DOHH2 (cell line): ENCODE data around the gene PHB1.

ENCODE experiments used
- H3F3A ChIP-seq: fragments of 200-600 bp; sonication (generic), shearing (Covaris generic); 2 replicates; pipeline ENCODE4 v1.6.0; 2016; ENCODE audit warnings: antibody characterized with exemption, mild to moderate bottlenecking; ENCODE audit not compliant: control insufficient read depth, insufficient read depth
- H3K27ac ChIP-seq: fragments of 200-600 bp; sonication (generic); 2 replicates; pipeline ENCODE4 v1.5.1; 2014; ENCODE audit warnings: low read depth, mild to moderate bottlenecking, low read length, moderate library complexity
- H3K27me3 ChIP-seq: fragments of 200-600 bp; sonication (generic); 2 replicates; pipeline ENCODE4 v1.6.1; 2014; ENCODE audit warnings: mild to moderate bottlenecking, low read length, mixed read lengths; ENCODE audit not compliant: control insufficient read depth
- H3K36me3 ChIP-seq: fragments of 200-600 bp; sonication (generic); 2 replicates; pipeline ENCODE4 v1.6.1; 2014; ENCODE audit warnings: mild to moderate bottlenecking, low read length, moderate library complexity, mixed read lengths; ENCODE audit not compliant: control insufficient read depth
- H3K4me1 ChIP-seq: fragments of 200-600 bp; sonication (generic); 2 replicates; pipeline ENCODE4 v1.6.1; 2014; ENCODE audit warnings: mild to moderate bottlenecking, low read length, mixed read lengths; ENCODE audit not compliant: control insufficient read depth
- H3K4me2 ChIP-seq: fragments of 200-600 bp; sonication (generic); 2 replicates; pipeline ENCODE4 v1.6.0; 2014; ENCODE audit warnings: mild to moderate bottlenecking, low read length, moderate library complexity
- H3K4me3 ChIP-seq: fragments of 200-600 bp; sonication (generic); 2 replicates; pipeline ENCODE4 v1.5.1; 2014; ENCODE audit warnings: mild to moderate bottlenecking, low read length, mixed read lengths
- H3K79me2 ChIP-seq: fragments of 200-600 bp; sonication (generic); 2 replicates; pipeline ENCODE4 v1.6.1; 2014; ENCODE audit warnings: mild to moderate bottlenecking, low read length, mixed read lengths; ENCODE audit not compliant: control insufficient read depth
- H3K9me2 ChIP-seq: fragments of 200-600 bp; sonication (generic); replicated peaks from 2 replicates; pipeline ENCODE4 v1.6.1; 2014; ENCODE audit warnings: mild to moderate bottlenecking, low read length, mixed read lengths; ENCODE audit not compliant: control insufficient read depth
- H3K9me3 ChIP-seq: fragments of 200-600 bp; sonication (generic); 2 replicates; pipeline ENCODE4 v1.6.1; 2014; ENCODE audit warnings: antibody characterized with exemption, low read length, mixed read lengths; ENCODE audit not compliant: control insufficient read depth, insufficient read depth
- H4K20me1 ChIP-seq: fragments of 200-600 bp; sonication (generic); 2 replicates; pipeline ENCODE4 v1.6.0; 2014; ENCODE audit warnings: low read depth, mild to moderate bottlenecking, antibody characterized with exemption, low read length, moderate library complexity; ENCODE audit not compliant: control insufficient read depth, insufficient read depth
- CTCF ChIP-seq: fragments of 200-600 bp; sonication (generic); IDR thresholded peaks from one replicate; pipeline ENCODE4 v1.5.1; 2014; ENCODE audit warnings: antibody characterized with exemption, mild to moderate bottlenecking, low read depth, low read length; ENCODE audit not compliant: poor library complexity, severe bottlenecking
- EZH2phosphoT487 ChIP-seq: fragments of 200-600 bp; sonication (generic); IDR thresholded peaks from 2 replicates; pipeline ENCODE4 v1.6.1; 2017; ENCODE audit warnings: borderline replicate concordance, mild to moderate bottlenecking, antibody characterized with exemption, low read length, moderate library complexity, mixed read lengths

PHB1 gene

DNA sequence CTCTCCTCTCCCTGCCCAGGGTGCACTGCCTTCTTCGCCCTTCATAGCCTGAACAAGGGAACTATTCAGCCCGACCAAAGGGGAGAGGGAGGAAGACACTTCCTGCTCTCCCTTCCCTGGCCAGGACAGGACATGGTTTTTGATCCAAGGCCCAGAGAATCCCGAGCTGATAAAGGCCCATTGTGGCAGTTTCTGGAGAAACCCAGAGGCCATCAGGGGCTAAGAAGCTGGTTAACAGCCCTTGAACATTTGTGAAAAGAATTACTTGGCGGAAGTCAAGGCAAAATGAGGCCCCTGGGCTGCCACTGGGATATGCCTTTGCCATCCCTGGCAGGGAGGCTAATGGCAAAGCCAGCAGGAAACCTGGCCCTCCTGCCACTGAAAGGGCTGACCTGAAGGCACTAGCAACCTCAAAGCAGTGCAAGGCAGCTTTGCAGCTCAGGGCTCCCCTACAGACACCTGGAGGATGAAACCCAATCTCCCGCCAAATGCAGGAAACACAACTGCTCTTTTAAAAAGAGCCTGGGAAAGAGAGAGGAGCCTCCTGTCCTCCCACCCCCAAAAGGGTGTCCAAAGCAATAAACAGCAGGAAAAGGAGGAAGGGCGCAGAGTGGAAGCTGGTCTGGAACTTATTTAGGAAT, 12.6 kb downstream of the PHB1 start:
- H3K9me3 ChIP-seq, result no peaks in the 10 kb centered on the region
- H3K27ac ChIP-seq, result no peak overlapping the region
- no peaks in the 10 kb centered on the region for H3K9me2 ChIP-seq
- H3K4me3 ChIP-seq, result no peak overlapping the region
- peaks cover 5% of the 10 kb centered on the region; the same call in 1 of the 2 replicates for H3K4me1 ChIP-seq
- no peaks in the 10 kb centered on the region for H3K27me3 ChIP-seq
- peaks cover 3% of the 10 kb centered on the region; the same call in 1 of the 2 replicates for H3K79me2 ChIP-seq
- TF ChIP-seq EZH2phosphoT487, result no peak
- TF ChIP-seq CTCF, result no peak
- H3F3A ChIP-seq, result no peaks in the 10 kb centered on the region; the same call in 1 of the 2 replicates
- H3K4me2 ChIP-seq, result no peak overlapping the region
- H3K36me3 ChIP-seq, result peaks cover 45% of the 10 kb centered on the region
- 0 out of 2 replicates have a peak, but pooled peaks cover 3% of the 10 kb centered on the region for H4K20me1 ChIP-seq

GRCh38 chr17:49399995-49400394, 14.7 kb downstream of the PHB1 start:
- no peak for TF ChIP-seq EZH2phosphoT487
- TF ChIP-seq CTCF, result no peak
- H3K9me3 ChIP-seq, result no peaks in the 10 kb centered on the region
- H3K27me3 ChIP-seq, result no peaks in the 10 kb centered on the region
- H3K36me3 ChIP-seq, result peaks cover 24% of the 10 kb centered on the region
- H3F3A ChIP-seq, result no peaks in the 10 kb centered on the region; the same call in 1 of the 2 replicates
- no peaks in the 10 kb centered on the region for H3K79me2 ChIP-seq
- no peaks in the 10 kb centered on the region for H3K9me2 ChIP-seq
- H3K4me2 ChIP-seq, result no peak overlapping the region
- H4K20me1 ChIP-seq, result no peaks in the 10 kb centered on the region
- no peak overlapping the region for H3K4me3 ChIP-seq
- no peak overlapping the region for H3K27ac ChIP-seq
- peaks cover 5% of the 10 kb centered on the region for H3K4me1 ChIP-seq

- Histone ChIP-seq H3K27ac (no peak overlapping the region), H3F3A (no peaks in the 10 kb centered on the region; the same call in 1 of the 2 replicates), H3K9me2 (no peaks in the 10 kb centered on the region), H3K4me3 (no peak overlapping the region), H3K4me1 (peaks cover 15% of the 10 kb centered on the region), H3K4me2 (no peak overlapping the region), H3K27me3 (no peaks in the 10 kb centered on the region), H3K9me3 (no peaks in the 10 kb centered on the region), H3K36me3 (0 out of 2 replicates have a peak, but pooled peaks cover 3% of the 10 kb centered on the region), H4K20me1 (no peaks in the 10 kb centered on the region), H3K79me2 (no peaks in the 10 kb centered on the region)
- TF ChIP-seq CTCF (no peak), EZH2phosphoT487 (no peak)
Measured at GRCh38 chr17:49397586-49397985, 17.1 kb downstream of the PHB1 start.
